HepG2 (cell line): ENCODE measurements around the gene TC2N. TPM values are rescaled to one million over a fixed set of nuclear protein-coding genes. Genes with fewer than 3 reads are reported as not detected.

Experiments used
- ATAC-seq: fragments of 200-7000 bp; cut with Tn5 transposase; 3 replicates; pipeline ENCODE4 v1.9.1; 2020; ENCODE audit warnings: mild to moderate bottlenecking, moderate library complexity
- BruUV-seq: library from RNA; stranded (reverse); fragments of 400-500 nt; replicated peaks from 2 replicates; lab custom pipeline; 2021; lab: Mats Ljungman, UMichigan
- CTCF ChIA-PET: fragments of 300-600 bp; formaldehyde crosslinking; extraction: SDS; loops from one replicate; lab custom pipeline; 2021; ENCODE audit warnings: low total read pairs, inconsistent platforms, low intra/inter-chr PET ratio; lab: Yijun Ruan, JAX
- POLR2A ChIA-PET: fragments of 350-600 bp; sonication (Branson Sonifier 250); formaldehyde crosslinking; loops from one replicate; lab custom pipeline; 2020; ENCODE audit warnings: antibody characterized with exemption, inconsistent platforms; lab: Yijun Ruan, JAX
- DNase-seq: peaks from one replicate; pipeline ENCODE4 v3.0.0-alpha.2; 2015; ENCODE audit warnings: low spot score
- FAIRE-seq: peaks from 3 replicates; lab custom pipeline; 2011; peaks lifted over from hg19 to GRCh38; lab: Jason Lieb, UNC
- H2AFZ ChIP-seq: one replicate; pipeline ENCODE4 v1.6.1; 2011; ENCODE audit warnings: low read length, inconsistent platforms
- H3K27ac ChIP-seq: fragments of 300-600 bp; 3 replicates; pipeline ENCODE4 v1.8.0; 2011; ENCODE audit warnings: mixed run types, mild to moderate bottlenecking, mixed read lengths, low read length, inconsistent platforms; ENCODE audit not compliant: insufficient read depth; ENCODE audit errors: extremely low read length
- H3K27me3 ChIP-seq, 2 experiments: fragments of 200-600 bp in 1 of 2; 2 replicates in 1 of 2; 3 replicates in 1 of 2; pipeline versions ENCODE4 v1.6.0 to v1.8.0; 2011; ENCODE audit warnings: low read length in 2 of 2, mild to moderate bottlenecking in 2 of 2, moderate library complexity in 2 of 2, inconsistent platforms in 1 of 2; ENCODE audit not compliant: insufficient read depth in 2 of 2, control insufficient read depth in 1 of 2
- H3K36me3 ChIP-seq, 2 experiments: fragments of 200-600 bp in 1 of 2; replicated peaks in 1 of 2; 2 replicates in 1 of 2; 3 replicates in 1 of 2; pipeline versions ENCODE4 v1.5.1 to v1.8.0; 2011; ENCODE audit warnings: low read length in 2 of 2, inconsistent platforms in 1 of 2; ENCODE audit not compliant: insufficient read depth in 2 of 2, control insufficient read depth in 1 of 2
- H3K4me1 ChIP-seq: 2 replicates; pipeline ENCODE4 v1.5.1; 2012; ENCODE audit warnings: low read length, inconsistent platforms; ENCODE audit not compliant: insufficient read depth
- H3K4me2 ChIP-seq: 2 replicates; pipeline ENCODE4 v1.6.0; 2011; ENCODE audit warnings: low read depth, low read length, inconsistent platforms
- H3K4me3 ChIP-seq, 3 experiments: fragments of 200-600 bp in 1 of 3; sonication (generic), shearing (Covaris generic) in 1 of 3; replicated peaks in 1 of 3; 2 replicates each; pipeline ENCODE4 v1.5.1; 2011 to 2016; ENCODE audit warnings: low read length in 3 of 3, inconsistent platforms in 2 of 3, low read depth in 2 of 3, mild to moderate bottlenecking in 2 of 3, control low read depth in 1 of 3, mixed read lengths in 1 of 3; ENCODE audit not compliant: insufficient read depth in 1 of 3
- H3K79me2 ChIP-seq: one replicate; pipeline ENCODE4 v1.6.1; 2011; ENCODE audit warnings: low read length, inconsistent platforms; ENCODE audit not compliant: insufficient read depth
- H3K9ac ChIP-seq: 2 replicates; pipeline ENCODE4 v1.6.0; 2011; ENCODE audit warnings: mild to moderate bottlenecking, low read depth, low read length, inconsistent platforms; ENCODE audit not compliant: insufficient read depth
- H3K9me3 ChIP-seq: 2 replicates; pipeline ENCODE4 v1.5.1; 2012; ENCODE audit warnings: mild to moderate bottlenecking, low read length
- H4K20me1 ChIP-seq: 2 replicates; pipeline ENCODE4 v1.6.0; 2011; ENCODE audit warnings: inconsistent platforms, mild to moderate bottlenecking, low read length, moderate library complexity; ENCODE audit not compliant: insufficient read depth
- BRD4 ChIP-seq: sonication (generic); formaldehyde crosslinking; IDR thresholded peaks from 2 replicates; pipeline ENCODE4 v1.4.0; 2020; ENCODE audit warnings: missing genetic modification reagents
- NR3C1 ChIP-seq: sonication (generic); formaldehyde crosslinking; IDR thresholded peaks from 2 replicates; pipeline ENCODE4 v1.4.0; 2020; ENCODE audit warnings: missing genetic modification reagents
- ZBTB42 ChIP-seq: sonication (generic); formaldehyde crosslinking; IDR thresholded peaks from 2 replicates; pipeline ENCODE4 v1.5.0; 2020; ENCODE audit warnings: mild to moderate bottlenecking, missing genetic modification reagents
- ZFP41 ChIP-seq: sonication (generic); formaldehyde crosslinking; IDR thresholded peaks from 2 replicates; pipeline ENCODE4 v1.4.0; 2020; ENCODE audit warnings: mild to moderate bottlenecking, missing genetic modification reagents, borderline replicate concordance
- WGBS: methylation state at CpG from one replicate; pipeline ENCODE4 v1.1.6; 2017; ENCODE audit warnings: low lambda C conversion rate; 5-methylcytosine and 5-hydroxymethylcytosine counted together
- in situ Hi-C: cut with HindIII; loops from 2 replicates; pipeline ENCODE4 v1.10.0; 2017; ENCODE audit warnings: low pct_unique_long_range_greater_than_20kb; ENCODE audit not compliant: extremely low pct_ligation_motif_present
- intact Hi-C: fragments of 100-400 bp; cut with micrococcal nuclease; formaldehyde crosslinking; loops from one replicate; pipeline ENCODE4 v1.10.0; 2022; ENCODE audit not compliant: unreplicated experiment
- polyA plus RNA-seq, 8 experiments: library from polyadenylated mRNA; depleted of rRNA in 3 of 8; stranded (reverse) in 7 of 8; unstranded in 1 of 8; fragments of >200 nt; fragmentation: Illumina TruSeq in 4 of 8; extraction: Trizol in 4 of 8; gene quantifications; 2 replicates each; pipeline versions ENCODE4 v1.2.1 to v1.2.3, GENCODE V29; 2011 to 2016; ENCODE audit warnings: low read depth in 4 of 8, missing spikeins in 1 of 8, mixed read lengths in 1 of 8; ENCODE audit not compliant: insufficient read depth in 1 of 8
- total RNA-seq, 5 experiments: library from RNA; depleted of rRNA; stranded (reverse); fragments of >200 nt; fragmentation: Illumina TruSeq; extraction: Trizol; gene quantifications; 2 replicates each; pipeline ENCODE4 v1.2.3, GENCODE V29; 2016; ENCODE audit warnings: low read depth in 1 of 5
- TF ChIP-seq, protein P1 (sequence below): sonication (generic); formaldehyde crosslinking; IDR thresholded peaks from 2 replicates; pipeline ENCODE4 v1.8.1; 2023; ENCODE audit warnings: missing genetic modification reagents, inconsistent platforms, borderline replicate concordance
- TF ChIP-seq, protein P2 (sequence below), 2 experiments: fragments of 450-650 bp in 1 of 2; sonication (generic) in 1 of 2; formaldehyde crosslinking; IDR thresholded peaks; 2 replicates each; pipeline versions ENCODE4 v1.5.0 to v1.8.0; 2020 to 2022; ENCODE audit warnings: mild to moderate bottlenecking in 1 of 2, missing genetic modification reagents in 1 of 2
- TF ChIP-seq, protein P3 (sequence below): sonication (generic); formaldehyde crosslinking; IDR thresholded peaks from 2 replicates; pipeline ENCODE4 v1.4.0; 2020; ENCODE audit warnings: missing genetic modification reagents, borderline replicate concordance
- TF ChIP-seq, protein P4 (sequence below): sonication (generic); formaldehyde crosslinking; IDR thresholded peaks from 2 replicates; pipeline ENCODE4 v1.4.0; 2020; ENCODE audit warnings: mild to moderate bottlenecking, low read depth, missing genetic modification reagents

TC2N gene
- total and polyA plus RNA-seq, 2 of the 13 experiments (the other 11 are each of a cell fraction or from before 2014, with no cell fraction given) = 0.03 TPM; not detected in 1

DNA sequence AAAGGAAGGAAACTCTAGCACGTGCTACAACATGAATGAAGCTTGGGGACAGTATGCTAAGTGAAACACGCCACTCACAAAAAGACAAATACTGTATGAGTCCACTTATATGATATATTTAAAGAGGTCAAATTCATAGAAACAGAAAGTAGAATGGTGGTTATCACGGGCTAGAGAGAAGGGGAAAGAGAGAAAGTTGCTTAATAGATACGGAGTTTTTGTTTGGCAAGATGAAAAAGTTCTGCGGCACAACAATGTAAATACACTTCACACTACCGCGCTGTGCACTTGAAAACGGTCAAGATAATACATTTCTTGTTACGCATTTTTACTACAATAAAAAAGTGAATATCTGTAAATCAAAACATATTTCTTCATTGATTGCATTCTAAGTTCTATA lies 42.9 kb upstream of the TC2N start:
- Histone ChIP-seq H3K36me3 (no peaks in the 10 kb centered on the region), H3K9ac (no peak overlapping the region)
- TF ChIP-seq, protein P1, sequence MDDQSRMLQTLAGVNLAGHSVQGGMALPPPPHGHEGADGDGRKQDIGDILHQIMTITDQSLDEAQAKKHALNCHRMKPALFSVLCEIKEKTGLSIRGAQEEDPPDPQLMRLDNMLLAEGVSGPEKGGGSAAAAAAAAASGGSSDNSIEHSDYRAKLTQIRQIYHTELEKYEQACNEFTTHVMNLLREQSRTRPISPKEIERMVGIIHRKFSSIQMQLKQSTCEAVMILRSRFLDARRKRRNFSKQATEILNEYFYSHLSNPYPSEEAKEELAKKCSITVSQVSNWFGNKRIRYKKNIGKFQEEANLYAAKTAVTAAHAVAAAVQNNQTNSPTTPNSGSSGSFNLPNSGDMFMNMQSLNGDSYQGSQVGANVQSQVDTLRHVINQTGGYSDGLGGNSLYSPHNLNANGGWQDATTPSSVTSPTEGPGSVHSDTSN (CRISPR knock-in tag) = no peak
- TF ChIP-seq NR3C1 (CRISPR knock-in tag) = no peak
- TF ChIP-seq, all 625 proteins: peak for 0
- Histone ChIP-seq H2AFZ (no peak overlapping the region), H3K4me3 (no peak overlapping the region), H3K9me3 (no peaks in the 10 kb centered on the region), H4K20me1 (no peaks in the 10 kb centered on the region), H3K79me2 (no peaks in the 10 kb centered on the region), H3K4me2 (no peak overlapping the region), H3K27me3 (no peaks in the 10 kb centered on the region), H3K27ac (no peak overlapping the region), H3K4me1 (peaks cover 13% of the 10 kb centered on the region; the same call in 1 of the 2 replicates)
- CTCF ChIA-PET = interaction anchor here (2.5 kb wide), 1 partner anchor 51 kb away, joined by 11 read pairs; no protein-coding TSS in a partner anchor
- intact Hi-C loops (loop anchor here (5.0 kb wide), 1 partner anchor 258 kb away; no protein-coding TSS in a partner anchor), in situ Hi-C loops (loop anchor here (25.0 kb wide), 1 partner anchor 248 kb away; no protein-coding TSS in a partner anchor)
- no peak for DNase-seq
- BruUV-seq = no TSS peak
- POLR2A ChIA-PET = no interaction called here
- no peak for ATAC-seq
- WGBS = 76% methylated on average over 9 of the region's 9 CpGs
- FAIRE-seq = no peak

DNA sequence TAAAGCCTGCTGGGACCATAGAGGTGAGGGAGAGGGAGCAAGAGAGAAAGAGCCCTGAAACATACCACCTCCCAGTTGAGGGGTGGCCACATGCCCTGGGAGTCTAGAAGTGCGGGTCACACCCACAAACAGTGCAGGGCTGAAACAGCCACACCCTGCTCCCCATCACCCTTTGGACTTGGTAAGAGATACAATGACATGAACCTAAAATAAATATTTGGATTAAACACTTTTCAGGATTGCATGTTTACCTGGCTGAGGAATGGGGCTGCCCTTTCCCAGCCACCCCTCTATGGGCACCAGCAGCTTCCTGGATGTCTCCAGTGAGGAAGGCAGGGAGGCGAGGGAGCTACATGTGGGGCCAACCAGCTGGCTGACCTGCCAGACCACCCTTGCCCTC lies 39.0 kb upstream of the TC2N start:
- CTCF ChIA-PET = no interaction called here
- Histone ChIP-seq H4K20me1 (no peaks in the 10 kb centered on the region), H3K27ac (no peak overlapping the region), H3K4me2 (no peak overlapping the region), H3K9me3 (no peaks in the 10 kb centered on the region), H3K9ac (no peak overlapping the region), H2AFZ (no peak overlapping the region), H3K36me3 (no peaks in the 10 kb centered on the region), H3K4me3 (no peak overlapping the region), H3K4me1 (peaks cover 19% of the 10 kb centered on the region; the same call in 1 of the 2 replicates), H3K79me2 (no peaks in the 10 kb centered on the region), H3K27me3 (no peaks in the 10 kb centered on the region)
- POLR2A ChIA-PET = no interaction called here
- no peak for DNase-seq
- intact Hi-C loops = no loop called here
- no peak for ATAC-seq
- no peak for FAIRE-seq
- in situ Hi-C loops = loop anchor here (25.0 kb wide), 1 partner anchor 244 kb away; no protein-coding TSS in a partner anchor
- TF ChIP-seq, protein P2, sequence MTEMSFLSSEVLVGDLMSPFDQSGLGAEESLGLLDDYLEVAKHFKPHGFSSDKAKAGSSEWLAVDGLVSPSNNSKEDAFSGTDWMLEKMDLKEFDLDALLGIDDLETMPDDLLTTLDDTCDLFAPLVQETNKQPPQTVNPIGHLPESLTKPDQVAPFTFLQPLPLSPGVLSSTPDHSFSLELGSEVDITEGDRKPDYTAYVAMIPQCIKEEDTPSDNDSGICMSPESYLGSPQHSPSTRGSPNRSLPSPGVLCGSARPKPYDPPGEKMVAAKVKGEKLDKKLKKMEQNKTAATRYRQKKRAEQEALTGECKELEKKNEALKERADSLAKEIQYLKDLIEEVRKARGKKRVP (CRISPR knock-in tag; IDR thresholded peaks at IDR 0.05) = no peak
- no peak for TF ChIP-seq ZFP41 (CRISPR knock-in tag)
- TF ChIP-seq BRD4 = no peak
- TF ChIP-seq, protein P3, sequence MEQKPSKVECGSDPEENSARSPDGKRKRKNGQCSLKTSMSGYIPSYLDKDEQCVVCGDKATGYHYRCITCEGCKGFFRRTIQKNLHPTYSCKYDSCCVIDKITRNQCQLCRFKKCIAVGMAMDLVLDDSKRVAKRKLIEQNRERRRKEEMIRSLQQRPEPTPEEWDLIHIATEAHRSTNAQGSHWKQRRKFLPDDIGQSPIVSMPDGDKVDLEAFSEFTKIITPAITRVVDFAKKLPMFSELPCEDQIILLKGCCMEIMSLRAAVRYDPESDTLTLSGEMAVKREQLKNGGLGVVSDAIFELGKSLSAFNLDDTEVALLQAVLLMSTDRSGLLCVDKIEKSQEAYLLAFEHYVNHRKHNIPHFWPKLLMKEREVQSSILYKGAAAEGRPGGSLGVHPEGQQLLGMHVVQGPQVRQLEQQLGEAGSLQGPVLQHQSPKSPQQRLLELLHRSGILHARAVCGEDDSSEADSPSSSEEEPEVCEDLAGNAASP (CRISPR knock-in tag) = no peak
- TF ChIP-seq ZBTB42 (CRISPR knock-in tag) = no peak
- TF ChIP-seq, protein P4, sequence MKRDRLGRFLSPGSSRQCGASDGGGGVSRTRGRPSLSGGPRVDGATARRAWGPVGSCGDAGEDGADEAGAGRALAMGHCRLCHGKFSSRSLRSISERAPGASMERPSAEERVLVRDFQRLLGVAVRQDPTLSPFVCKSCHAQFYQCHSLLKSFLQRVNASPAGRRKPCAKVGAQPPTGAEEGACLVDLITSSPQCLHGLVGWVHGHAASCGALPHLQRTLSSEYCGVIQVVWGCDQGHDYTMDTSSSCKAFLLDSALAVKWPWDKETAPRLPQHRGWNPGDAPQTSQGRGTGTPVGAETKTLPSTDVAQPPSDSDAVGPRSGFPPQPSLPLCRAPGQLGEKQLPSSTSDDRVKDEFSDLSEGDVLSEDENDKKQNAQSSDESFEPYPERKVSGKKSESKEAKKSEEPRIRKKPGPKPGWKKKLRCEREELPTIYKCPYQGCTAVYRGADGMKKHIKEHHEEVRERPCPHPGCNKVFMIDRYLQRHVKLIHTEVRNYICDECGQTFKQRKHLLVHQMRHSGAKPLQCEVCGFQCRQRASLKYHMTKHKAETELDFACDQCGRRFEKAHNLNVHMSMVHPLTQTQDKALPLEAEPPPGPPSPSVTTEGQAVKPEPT = no peak
- BruUV-seq = no TSS peak
- 79% methylated on average over 2 of the region's 2 CpGs for WGBS
